ENCODE results near the gene PCSK2. TPM values are rescaled to one million over a fixed set of nuclear protein-coding genes. Genes with fewer than 3 reads are reported as not detected.

Gene PCSK2
- total and polyA plus RNA-seq, 2 experiments from 2014 or later: 1.3 to 3.8 TPM

DNA sequence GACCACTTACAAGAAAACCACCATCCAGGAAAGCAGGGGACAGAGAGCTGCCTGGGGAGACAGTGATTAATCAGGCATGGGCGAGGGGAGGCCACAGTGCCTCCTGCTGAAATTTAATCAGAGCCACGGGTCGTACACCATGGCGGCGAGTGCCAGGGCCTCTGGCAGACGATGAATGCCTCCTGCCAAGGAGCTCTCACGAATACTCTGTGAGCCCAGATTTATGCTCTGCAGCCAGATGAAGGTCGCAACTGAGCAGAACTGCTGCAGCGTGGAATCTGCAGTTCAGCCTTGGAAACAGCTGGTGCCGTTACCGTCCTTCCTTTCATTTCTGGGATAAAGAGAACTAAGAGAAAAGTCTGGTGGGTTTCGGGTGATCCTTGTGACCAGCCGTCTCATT lies 218.7 kb downstream of the PCSK2 start:
- Histone ChIP-seq H3K9me3 (ENCODE audit: low read depth) (no peaks in the 10 kb centered on the region), H3K79me2 (no peaks in the 10 kb centered on the region), H3K4me3 (no peak overlapping the region), H3K27ac (no peak overlapping the region), H3K4me2 (no peak overlapping the region), H3K36me3 (replicated peaks; ENCODE audit: insufficient read depth, low read depth) (no peaks in the 10 kb centered on the region), H2AFZ (no peak overlapping the region), H3K27me3 (no peaks in the 10 kb centered on the region), H3K9me2 (replicated peaks; ENCODE audit: insufficient read depth) (no peaks in the 10 kb centered on the region), H4K20me1 (ENCODE audit: insufficient read depth, poor library complexity, severe bottlenecking) (no peaks in the 10 kb centered on the region), H3K4me1 (ENCODE audit: insufficient read depth) (peaks cover 8% of the 10 kb centered on the region)
- no peak for DNase-seq (ENCODE audit: low spot score)
- 92% methylated on average over 13 of the region's 13 CpGs for WGBS (ENCODE audit: low lambda C conversion rate, missing lambda C conversion rate)
- no peak for TF ChIP-seq EZH2 (IDR thresholded peaks at IDR 0.05; ENCODE audit: borderline replicate concordance)
- TF ChIP-seq, protein P1, sequence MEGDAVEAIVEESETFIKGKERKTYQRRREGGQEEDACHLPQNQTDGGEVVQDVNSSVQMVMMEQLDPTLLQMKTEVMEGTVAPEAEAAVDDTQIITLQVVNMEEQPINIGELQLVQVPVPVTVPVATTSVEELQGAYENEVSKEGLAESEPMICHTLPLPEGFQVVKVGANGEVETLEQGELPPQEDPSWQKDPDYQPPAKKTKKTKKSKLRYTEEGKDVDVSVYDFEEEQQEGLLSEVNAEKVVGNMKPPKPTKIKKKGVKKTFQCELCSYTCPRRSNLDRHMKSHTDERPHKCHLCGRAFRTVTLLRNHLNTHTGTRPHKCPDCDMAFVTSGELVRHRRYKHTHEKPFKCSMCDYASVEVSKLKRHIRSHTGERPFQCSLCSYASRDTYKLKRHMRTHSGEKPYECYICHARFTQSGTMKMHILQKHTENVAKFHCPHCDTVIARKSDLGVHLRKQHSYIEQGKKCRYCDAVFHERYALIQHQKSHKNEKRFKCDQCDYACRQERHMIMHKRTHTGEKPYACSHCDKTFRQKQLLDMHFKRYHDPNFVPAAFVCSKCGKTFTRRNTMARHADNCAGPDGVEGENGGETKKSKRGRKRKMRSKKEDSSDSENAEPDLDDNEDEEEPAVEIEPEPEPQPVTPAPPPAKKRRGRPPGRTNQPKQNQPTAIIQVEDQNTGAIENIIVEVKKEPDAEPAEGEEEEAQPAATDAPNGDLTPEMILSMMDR (IDR thresholded peaks at IDR 0.05; ENCODE audit: poor library complexity): no peak
- TF ChIP-seq EZH2phosphoT487 (IDR thresholded peaks at IDR 0.05; ENCODE audit: low read depth, severe bottlenecking, unreplicated experiment): no peak

DNA sequence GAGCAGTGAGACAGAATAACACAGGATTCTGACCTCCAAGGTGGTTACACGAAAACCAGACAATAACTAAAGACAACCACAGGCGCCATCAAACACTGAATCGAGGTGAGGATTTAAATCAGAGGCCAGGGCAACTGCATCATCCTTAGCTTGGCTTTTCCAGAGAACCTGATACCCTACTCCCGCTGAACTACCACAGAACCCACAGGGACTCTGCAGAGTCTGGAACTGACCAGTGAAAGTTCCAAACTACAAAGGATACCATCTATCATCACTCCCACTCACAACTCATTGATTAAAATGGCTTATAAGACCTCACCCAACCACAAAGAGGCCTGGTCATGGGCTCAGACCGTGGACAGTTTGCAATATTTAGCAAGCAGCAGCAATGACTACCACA lies 219.3 kb downstream of the PCSK2 start:
- Histone ChIP-seq H3K27me3 (no peaks in the 10 kb centered on the region), H3K79me2 (no peaks in the 10 kb centered on the region), H3K9me3 (ENCODE audit: low read depth) (no peaks in the 10 kb centered on the region), H4K20me1 (ENCODE audit: insufficient read depth, poor library complexity, severe bottlenecking) (no peaks in the 10 kb centered on the region), H3K4me1 (ENCODE audit: insufficient read depth) (peaks cover 8% of the 10 kb centered on the region), H3K4me3 (no peak overlapping the region), H3K27ac (no peak overlapping the region), H2AFZ (no peak overlapping the region), H3K9me2 (replicated peaks; ENCODE audit: insufficient read depth) (no peaks in the 10 kb centered on the region), H3K36me3 (replicated peaks; ENCODE audit: insufficient read depth, low read depth) (no peaks in the 10 kb centered on the region), H3K4me2 (no peak overlapping the region)
- TF ChIP-seq, protein P1 (IDR thresholded peaks at IDR 0.05; ENCODE audit: poor library complexity): no peak
- TF ChIP-seq EZH2 (IDR thresholded peaks at IDR 0.05; ENCODE audit: borderline replicate concordance) (no peak), EZH2phosphoT487 (IDR thresholded peaks at IDR 0.05; ENCODE audit: low read depth, severe bottlenecking, unreplicated experiment) (no peak)
- 91% methylated on average over 5 of the region's 5 CpGs for WGBS (ENCODE audit: low lambda C conversion rate, missing lambda C conversion rate)
- DNase-seq (ENCODE audit: low spot score): no peak

DNA sequence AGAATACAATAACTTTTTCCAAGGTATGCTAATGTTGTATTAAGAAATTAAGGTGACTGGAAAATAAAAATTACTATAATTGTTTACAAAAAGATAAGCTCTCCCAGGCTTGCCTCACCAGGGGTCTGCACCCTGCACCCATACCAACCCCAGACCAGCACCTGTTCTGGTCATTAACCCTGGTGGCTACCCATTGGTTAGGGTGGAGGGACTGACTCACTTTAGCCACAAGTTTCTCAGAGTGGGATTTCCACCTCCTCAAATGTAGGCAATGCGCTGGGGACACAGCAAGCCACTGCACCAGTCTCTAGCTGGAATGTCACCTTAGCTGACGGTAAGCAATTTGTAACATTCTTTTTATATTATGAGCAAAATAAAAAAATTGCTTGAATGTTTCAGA lies 221.2 kb downstream of the PCSK2 start:
- Histone ChIP-seq H3K4me2 (no peak overlapping the region), H3K9me3 (ENCODE audit: low read depth) (no peaks in the 10 kb centered on the region), H3K79me2 (no peaks in the 10 kb centered on the region), H3K4me3 (no peak overlapping the region), H3K9me2 (replicated peaks; ENCODE audit: insufficient read depth) (no peaks in the 10 kb centered on the region), H3K27ac (no peak overlapping the region), H2AFZ (no peak overlapping the region), H4K20me1 (ENCODE audit: insufficient read depth, poor library complexity, severe bottlenecking) (no peaks in the 10 kb centered on the region), H3K4me1 (ENCODE audit: insufficient read depth) (peaks cover 8% of the 10 kb centered on the region), H3K36me3 (replicated peaks; ENCODE audit: insufficient read depth, low read depth) (no peaks in the 10 kb centered on the region), H3K27me3 (no peaks in the 10 kb centered on the region)
- DNase-seq (ENCODE audit: low spot score): no peak
- WGBS (ENCODE audit: low lambda C conversion rate, missing lambda C conversion rate): 96% methylated on average over 2 of the region's 2 CpGs
- TF ChIP-seq EZH2 (IDR thresholded peaks at IDR 0.05; ENCODE audit: borderline replicate concordance): no peak
- TF ChIP-seq, protein P1 (IDR thresholded peaks at IDR 0.05; ENCODE audit: poor library complexity): no peak
- TF ChIP-seq EZH2phosphoT487 (IDR thresholded peaks at IDR 0.05; ENCODE audit: low read depth, severe bottlenecking, unreplicated experiment): no peak

DNA sequence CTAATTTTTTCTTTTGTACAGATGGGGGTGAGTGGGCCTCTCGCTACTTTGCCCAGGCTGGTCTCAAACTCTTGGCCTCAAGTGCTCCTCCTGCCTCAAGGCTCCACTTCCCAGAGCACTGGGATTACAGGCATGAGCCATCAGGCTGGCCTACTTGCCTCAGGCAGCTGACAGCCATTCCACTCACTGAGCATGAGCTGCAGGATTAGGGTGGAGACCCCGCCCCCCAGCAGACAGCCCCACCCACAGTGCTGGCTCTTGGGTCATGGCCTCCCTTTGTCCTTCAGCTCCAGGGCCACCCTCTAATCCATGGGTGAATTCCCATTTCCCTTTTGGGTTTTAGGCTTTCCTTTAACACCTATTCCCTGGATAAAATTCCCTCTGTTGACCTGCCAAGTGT lies 222.2 kb downstream of the PCSK2 start:
- no peak for DNase-seq (ENCODE audit: low spot score)
- no peak overlapping the region for H3K4me3 ChIP-seq
- H2AFZ ChIP-seq: no peak overlapping the region
- no peaks in the 10 kb centered on the region for H3K9me2 ChIP-seq (replicated peaks; ENCODE audit: insufficient read depth)
- WGBS (ENCODE audit: low lambda C conversion rate, missing lambda C conversion rate): 95% methylated on average over 2 of the region's 2 CpGs
- H4K20me1 ChIP-seq (ENCODE audit: insufficient read depth, poor library complexity, severe bottlenecking): no peaks in the 10 kb centered on the region
- H3K9me3 ChIP-seq (ENCODE audit: low read depth): no peaks in the 10 kb centered on the region
- no peaks in the 10 kb centered on the region for H3K36me3 ChIP-seq (replicated peaks; ENCODE audit: insufficient read depth, low read depth)
- no peak overlapping the region for H3K27ac ChIP-seq
- H3K4me1 ChIP-seq (ENCODE audit: insufficient read depth): peaks cover under 1% of the 10 kb centered on the region
- H3K4me2 ChIP-seq: no peak overlapping the region
- TF ChIP-seq EZH2 (IDR thresholded peaks at IDR 0.05; ENCODE audit: borderline replicate concordance) (no peak), EZH2phosphoT487 (IDR thresholded peaks at IDR 0.05; ENCODE audit: low read depth, severe bottlenecking, unreplicated experiment) (no peak)
- TF ChIP-seq, protein P1 (IDR thresholded peaks at IDR 0.05; ENCODE audit: poor library complexity): no peak
- no peaks in the 10 kb centered on the region for H3K27me3 ChIP-seq
- no peaks in the 10 kb centered on the region for H3K79me2 ChIP-seq
